Activated CD4-positive, alpha-beta T cell treated with anti-CD3 and anti-CD28 coated beads, Interleukin-2, amount 50 U/mL, for 4 hours (primary cell): ENCODE data around the gene SUSD6.
A peak's percentile ranks its signal among the peaks of the same experiment; 100 is the strongest.

ENCODE experiments used
- DNase-seq, 2 experiments: peaks; one replicate each; pipeline ENCODE4 v3.0.0-alpha.2; 2020

SUSD6 gene

GRCh38 chr14:69651664-69652063 is 40.3 kb downstream of the SUSD6 start:
- DNase-seq, result no peak

GRCh38 chr14:69652942-69653684 is 41.7 kb downstream of the SUSD6 start:
- DNase-seq, result no peak

- no peak for DNase-seq
Measured at GRCh38 chr14:69654116-69654515, 42.7 kb downstream of the SUSD6 start.

GRCh38 chr14:69657950-69658355 is 46.6 kb downstream of the SUSD6 start:
- DNase-seq, result no peak

- DNase-seq, result peak; percentile 35 to 40
Measured at GRCh38 chr14:69658664-69659261, 47.4 kb downstream of the SUSD6 start.

- DNase-seq, result no peak
Measured at GRCh38 chr14:69660344-69661193, 49.2 kb downstream of the SUSD6 start.

GRCh38 chr14:69661194-69661537 is 49.8 kb downstream of the SUSD6 start:
- no peak for DNase-seq

GRCh38 chr14:69662636-69663299 is 51.4 kb downstream of the SUSD6 start:
- DNase-seq, result no peak

- no peak for DNase-seq
Measured at GRCh38 chr14:69663300-69663643, 51.9 kb downstream of the SUSD6 start.

- DNase-seq, result no peak
Measured at GRCh38 chr14:69664265-69664664, 52.9 kb downstream of the SUSD6 start.

- no peak for DNase-seq
Measured at GRCh38 chr14:69664865-69665526, 53.6 kb downstream of the SUSD6 start.

- no peak for DNase-seq
Measured at GRCh38 chr14:69665631-69666030, 54.2 kb downstream of the SUSD6 start.

- no peak for DNase-seq
Measured at GRCh38 chr14:69666112-69666511, 54.7 kb downstream of the SUSD6 start.

GRCh38 chr14:69666690-69667211 is 55.4 kb downstream of the SUSD6 start:
- no peak for DNase-seq

GRCh38 chr14:69667938-69668335 is 56.5 kb downstream of the SUSD6 start:
- no peak for DNase-seq

GRCh38 chr14:69669375-69669774 is 58.0 kb downstream of the SUSD6 start:
- DNase-seq, result no peak

- no peak for DNase-seq
Measured at GRCh38 chr14:69670093-69670492, 58.7 kb downstream of the SUSD6 start.

GRCh38 chr14:69671365-69672030 is 60.1 kb downstream of the SUSD6 start:
- DNase-seq, result no peak

- no peak for DNase-seq
Measured at GRCh38 chr14:69672356-69672755, 61.0 kb downstream of the SUSD6 start.

GRCh38 chr14:69673104-69673503 is 61.7 kb downstream of the SUSD6 start:
- DNase-seq, result no peak

- DNase-seq, result no peak
Measured at GRCh38 chr14:69673578-69674305, 62.3 kb downstream of the SUSD6 start.
